Left renal cortex interstitium (tissue), 4 donors: ENCODE measurements around the gene EXOSC6. TPM values are rescaled to one million over a fixed set of nuclear protein-coding genes. Genes with fewer than 3 reads are reported as not detected.
"Not testable (repeated sequence)": the region's sequence is repeated elsewhere in the genome, so short reads cannot be mapped to it uniquely, and the experiment has no call there.

ENCODE experiments used
- DNase-seq, 4 donors: peaks; one replicate each; pipeline ENCODE4 v3.0.0-alpha.2; 2013; ENCODE audit warnings: low read depth in 4 of 4, low spot score in 2 of 4, missing footprints in 1 of 4
- polyA plus RNA-seq, 4 donors: library from polyadenylated mRNA; unstranded; fragments of 120-200 nt; gene quantifications; one replicate each; pipeline ENCODE4 v1.2.1, GENCODE V29; 2013; ENCODE audit not compliant: insufficient read length in 4 of 4

The EXOSC6 gene
- polyA plus RNA-seq, 4 donors = 11.6 to 18.7 (median 15.3) TPM

- DNase-seq = not testable (repeated sequence)
Measured at GRCh38 chr16:70203508-70203907, 48.2 kb downstream of the EXOSC6 start.

- not testable (repeated sequence) for DNase-seq
Measured at GRCh38 chr16:70200063-70200462, 51.7 kb downstream of the EXOSC6 start.

GRCh38 chr16:70199170-70199569, 52.6 kb downstream of the EXOSC6 start:
- DNase-seq = not testable (repeated sequence)

DNA sequence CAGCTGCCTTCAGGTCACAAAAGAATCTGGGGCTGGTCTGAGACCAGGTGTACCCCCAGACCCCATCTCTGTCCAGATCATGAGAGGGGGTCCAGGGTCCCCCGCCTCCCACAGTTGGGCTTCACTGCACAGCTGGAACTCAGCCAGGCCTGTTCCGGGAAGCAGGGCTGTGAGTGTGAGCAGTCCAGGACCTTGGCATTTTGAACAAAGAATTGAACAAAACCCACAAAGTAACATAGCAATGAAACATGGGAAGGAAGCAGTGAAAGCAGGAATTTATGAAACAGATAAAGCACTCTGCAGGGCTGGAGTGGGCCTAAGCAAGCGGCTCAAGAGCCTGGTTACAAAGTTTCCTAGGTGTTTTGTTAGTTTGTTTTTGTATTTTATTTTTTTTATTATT, 53.1 kb downstream of the EXOSC6 start:
- DNase-seq = not testable (repeated sequence)

DNA sequence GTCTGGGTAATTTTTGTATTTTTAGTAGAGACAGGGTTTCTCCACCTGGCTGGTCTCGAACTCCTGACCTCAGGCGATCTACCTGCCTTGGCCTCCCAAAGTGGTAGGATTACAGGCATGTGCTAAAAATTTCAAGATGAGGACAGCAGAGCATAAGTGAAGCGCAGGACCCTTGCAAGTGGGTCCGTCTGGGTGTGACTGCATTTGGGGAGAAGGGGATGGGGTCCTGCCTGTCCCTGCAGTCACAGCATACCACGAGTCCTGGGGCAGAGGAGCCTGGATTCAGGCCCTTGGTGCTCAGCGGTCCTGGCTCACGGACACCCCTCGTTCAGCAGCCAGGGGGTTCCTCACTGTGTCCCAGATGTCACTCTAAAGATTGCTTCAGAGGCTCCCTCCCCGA, 53.5 kb downstream of the EXOSC6 start:
- DNase-seq = not testable (repeated sequence)

DNA sequence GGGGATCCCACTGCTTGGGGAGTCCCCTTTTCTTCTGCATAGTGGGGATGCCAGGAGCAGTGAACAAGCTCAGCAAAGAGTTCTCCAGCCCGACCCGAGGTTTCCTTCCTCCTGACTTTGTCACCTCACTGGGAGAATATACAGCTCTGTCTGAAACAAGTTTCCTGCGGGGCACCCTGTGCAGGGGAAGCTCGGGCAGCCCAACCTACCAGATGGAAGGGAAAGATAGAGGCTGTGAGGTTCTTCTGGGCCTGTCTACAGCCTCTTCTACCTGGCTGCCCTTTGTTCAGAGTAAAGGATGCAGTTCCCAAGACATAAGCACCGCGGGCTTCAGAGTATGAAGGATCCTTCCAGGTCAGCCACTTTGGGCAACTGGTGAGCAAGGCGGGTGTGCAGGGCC, 54.1 kb downstream of the EXOSC6 start:
- not testable (repeated sequence) for DNase-seq

Other genes with a start within 250 kb of the EXOSC6 start
- 10 to 100 TPM; 32.9 to 44.0 (median 37.0) TPM for gene PDPR, start 137.6 kb downstream of the EXOSC6 start, polyA plus RNA-seq
- 10 to 100 TPM; 37.1 to 75.5 (median 59.6) TPM for gene CLEC18C, start 78.2 kb downstream of the EXOSC6 start, polyA plus RNA-seq
- 10 to 100 TPM; 82.4 to 89.1 (median 86.2) TPM for gene AARS1, start 37.6 kb upstream of the EXOSC6 start, polyA plus RNA-seq
- 10 to 100 TPM; 34.0 to 39.3 (median 35.7) TPM for gene DDX19B, start 47.2 kb upstream of the EXOSC6 start, polyA plus RNA-seq
- gene DDX19A, start 95.0 kb upstream of the EXOSC6 start, polyA plus RNA-seq = 10 to 100 TPM; 47.7 to 56.0 (median 51.0) TPM
- gene ST3GAL2, start 187.2 kb upstream of the EXOSC6 start, polyA plus RNA-seq = 10 to 100 TPM; 25.3 to 38.4 (median 30.6) TPM
- 10 to 100 TPM; 12.7 to 20.2 (median 17.8) TPM for gene FCSK, start 202.7 kb upstream of the EXOSC6 start, polyA plus RNA-seq